ENCODE data around the gene PTPN14.

PTPN14 gene

DNA sequence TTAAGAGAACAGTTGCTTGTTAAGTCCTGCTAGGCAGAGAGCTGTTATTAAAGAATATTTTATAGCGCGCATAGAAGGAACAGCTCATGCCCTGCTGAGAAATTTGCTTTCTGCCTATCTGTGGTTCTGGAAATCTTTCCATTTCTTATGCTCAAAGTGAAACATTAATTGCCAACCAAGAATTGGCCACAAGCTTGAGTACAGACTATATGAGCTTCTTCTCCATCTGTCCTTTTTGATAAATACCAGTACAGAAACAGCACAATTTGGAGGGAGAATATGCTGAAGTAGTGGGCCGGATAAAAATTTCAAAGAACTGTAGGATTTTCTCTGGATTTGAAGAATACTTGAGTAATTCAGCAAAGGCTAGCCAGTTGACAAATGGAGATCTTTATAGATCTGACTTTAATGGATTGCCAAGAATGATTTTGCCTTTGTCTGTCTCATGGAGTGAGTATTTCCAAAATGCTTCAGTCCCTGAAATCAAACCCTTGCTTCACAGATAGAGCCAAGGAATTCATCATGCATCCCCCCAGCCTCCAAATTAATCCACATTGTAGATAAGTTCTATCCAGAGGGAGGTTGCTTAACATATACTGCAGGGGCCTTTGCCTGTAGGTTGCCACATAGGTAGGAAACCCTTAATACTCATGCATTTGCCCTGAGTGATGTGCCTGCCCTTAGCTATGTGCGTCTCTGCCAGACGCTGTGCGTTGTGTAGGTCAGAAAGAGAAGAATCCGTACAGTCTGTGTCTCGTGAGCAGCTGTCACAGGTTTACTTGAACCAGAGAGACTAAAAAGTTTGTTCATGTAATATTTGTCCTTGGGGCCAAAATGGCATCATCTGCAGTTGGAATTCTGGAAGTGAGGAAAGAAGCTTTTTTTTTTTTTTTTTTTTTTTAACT is 226.3 kb downstream of the PTPN14 start:
- TF ChIP-seq, protein P1, sequence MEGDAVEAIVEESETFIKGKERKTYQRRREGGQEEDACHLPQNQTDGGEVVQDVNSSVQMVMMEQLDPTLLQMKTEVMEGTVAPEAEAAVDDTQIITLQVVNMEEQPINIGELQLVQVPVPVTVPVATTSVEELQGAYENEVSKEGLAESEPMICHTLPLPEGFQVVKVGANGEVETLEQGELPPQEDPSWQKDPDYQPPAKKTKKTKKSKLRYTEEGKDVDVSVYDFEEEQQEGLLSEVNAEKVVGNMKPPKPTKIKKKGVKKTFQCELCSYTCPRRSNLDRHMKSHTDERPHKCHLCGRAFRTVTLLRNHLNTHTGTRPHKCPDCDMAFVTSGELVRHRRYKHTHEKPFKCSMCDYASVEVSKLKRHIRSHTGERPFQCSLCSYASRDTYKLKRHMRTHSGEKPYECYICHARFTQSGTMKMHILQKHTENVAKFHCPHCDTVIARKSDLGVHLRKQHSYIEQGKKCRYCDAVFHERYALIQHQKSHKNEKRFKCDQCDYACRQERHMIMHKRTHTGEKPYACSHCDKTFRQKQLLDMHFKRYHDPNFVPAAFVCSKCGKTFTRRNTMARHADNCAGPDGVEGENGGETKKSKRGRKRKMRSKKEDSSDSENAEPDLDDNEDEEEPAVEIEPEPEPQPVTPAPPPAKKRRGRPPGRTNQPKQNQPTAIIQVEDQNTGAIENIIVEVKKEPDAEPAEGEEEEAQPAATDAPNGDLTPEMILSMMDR (IDR thresholded peaks at IDR 0.05), result no peak
- no peak for TF ChIP-seq ZFX (IDR thresholded peaks at IDR 0.05; ENCODE audit: borderline replicate concordance)
- H3K27ac ChIP-seq, result no peak overlapping the region

- no peak overlapping the region for H3K27ac ChIP-seq
- TF ChIP-seq, protein P1 (IDR thresholded peaks at IDR 0.05), result no peak
- no peak for TF ChIP-seq ZFX (IDR thresholded peaks at IDR 0.05; ENCODE audit: borderline replicate concordance)
Observed at GRCh38 chr1:214321705-214322453, 229.5 kb downstream of the PTPN14 start.

- TF ChIP-seq, protein P1 (IDR thresholded peaks at IDR 0.05), result peak; percentile 42
- no peak for TF ChIP-seq ZFX (IDR thresholded peaks at IDR 0.05; ENCODE audit: borderline replicate concordance)
- H3K27ac ChIP-seq, result no peak overlapping the region
Observed at GRCh38 chr1:214319938-214320337, 231.5 kb downstream of the PTPN14 start.

DNA sequence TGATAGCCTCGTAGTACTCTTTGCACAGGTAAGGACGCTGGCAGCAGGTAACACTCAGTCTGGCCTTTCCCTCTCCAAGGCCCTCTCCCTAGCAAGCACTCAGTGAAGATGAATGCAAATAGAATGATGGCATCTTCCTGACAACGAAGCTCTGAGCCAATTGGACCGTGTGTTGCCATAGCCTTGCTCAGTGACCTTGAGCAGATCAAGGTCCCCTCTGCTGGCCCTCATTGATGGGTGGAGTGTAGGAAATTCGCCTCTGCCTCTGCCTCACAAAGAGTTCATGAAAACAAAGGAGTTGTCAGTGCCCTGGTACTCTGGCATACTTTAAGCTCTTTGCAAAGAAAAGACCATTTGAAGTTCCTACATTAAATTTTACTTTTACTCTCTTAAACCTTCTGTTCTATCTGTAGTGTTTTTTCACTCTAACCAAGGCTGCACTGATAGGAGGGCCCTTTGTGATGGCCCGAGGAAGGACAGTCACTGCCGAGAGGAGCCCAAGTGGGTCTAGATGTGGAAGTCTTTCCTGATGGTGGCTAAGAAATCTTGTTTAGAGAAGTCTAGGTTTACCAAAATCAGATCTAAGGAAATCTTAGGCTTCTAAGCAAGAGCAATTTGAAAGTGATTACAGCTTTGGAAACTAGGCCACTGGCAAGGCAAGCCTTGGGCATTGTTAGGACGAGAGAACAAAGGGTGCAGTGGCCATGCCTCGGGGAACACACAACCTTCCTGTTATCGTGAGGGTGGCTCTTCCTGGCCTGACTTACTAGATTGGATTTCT is 232.3 kb downstream of the PTPN14 start:
- TF ChIP-seq, protein P1 (IDR thresholded peaks at IDR 0.05), result no peak
- TF ChIP-seq ZFX (IDR thresholded peaks at IDR 0.05; ENCODE audit: borderline replicate concordance), result no peak
- H3K27ac ChIP-seq, result no peak overlapping the region

DNA sequence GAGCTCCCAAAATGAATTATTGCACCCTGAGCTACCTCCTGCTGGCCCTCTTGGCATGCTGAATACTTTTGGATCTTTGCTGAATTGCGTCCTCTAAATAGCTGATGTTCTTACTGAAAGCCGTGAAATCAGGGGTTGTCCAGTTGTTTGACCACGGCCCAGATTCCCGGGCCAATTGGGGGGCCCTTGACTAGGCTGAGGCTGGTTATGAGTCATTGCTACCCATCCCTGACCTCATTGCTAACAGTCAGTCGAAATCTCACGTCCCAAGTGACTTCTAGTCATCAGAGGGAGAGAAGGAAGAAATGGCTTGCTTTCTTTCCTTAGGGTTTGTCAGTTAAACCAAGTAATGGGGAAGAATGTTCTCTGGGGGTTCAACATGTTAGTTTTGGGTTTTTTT is 233.0 kb downstream of the PTPN14 start:
- no peak overlapping the region for H3K27ac ChIP-seq
- no peak for TF ChIP-seq ZFX (IDR thresholded peaks at IDR 0.05; ENCODE audit: borderline replicate concordance)

DNA sequence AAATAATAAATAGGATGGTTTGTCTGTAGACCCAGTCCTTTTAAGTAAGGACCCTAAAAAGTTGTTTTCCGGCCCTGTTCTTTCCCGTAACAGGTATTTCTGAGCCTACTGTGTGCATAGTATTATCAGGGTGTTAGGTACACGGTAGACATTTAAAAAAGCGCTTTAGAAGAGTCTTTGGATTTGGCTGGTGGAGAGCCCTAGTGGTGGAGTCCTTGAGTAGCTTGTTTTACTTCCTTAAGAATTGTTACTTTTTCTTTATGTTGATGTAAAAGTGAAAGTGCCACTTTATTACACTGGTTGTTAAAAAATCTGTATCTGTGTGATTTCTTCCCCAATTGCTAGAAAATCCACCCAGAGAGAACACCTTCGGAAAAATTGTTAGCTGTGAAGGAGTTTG is 233.7 kb downstream of the PTPN14 start:
- TF ChIP-seq, protein P1 (IDR thresholded peaks at IDR 0.05), result no peak
- no peak for TF ChIP-seq ZFX (IDR thresholded peaks at IDR 0.05; ENCODE audit: borderline replicate concordance)
- no peak overlapping the region for H3K27ac ChIP-seq

DNA sequence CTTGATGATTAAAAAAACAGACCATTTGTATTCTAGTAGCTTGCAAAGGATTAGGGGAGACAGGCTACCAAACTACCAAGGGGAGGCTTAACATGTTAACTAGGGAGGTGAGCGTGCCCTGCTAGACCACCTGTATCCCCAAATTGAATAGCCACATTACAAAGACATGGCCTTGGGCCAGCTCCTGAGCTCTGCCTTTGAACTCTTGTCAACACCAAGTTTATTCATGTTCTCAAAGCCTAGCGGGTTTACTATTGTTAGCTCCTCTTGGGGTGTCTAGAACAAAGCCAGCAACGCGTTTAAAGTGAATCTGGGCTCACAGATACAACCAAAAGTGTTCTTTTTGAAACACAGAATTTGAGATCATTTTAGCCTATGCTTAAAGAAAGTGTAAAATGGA is 234.1 kb downstream of the PTPN14 start:
- TF ChIP-seq ZFX (IDR thresholded peaks at IDR 0.05; ENCODE audit: borderline replicate concordance), result no peak
- TF ChIP-seq, protein P1 (IDR thresholded peaks at IDR 0.05), result no peak
- no peak overlapping the region for H3K27ac ChIP-seq

Data from 22Rv1 (cell line).